A549 (cell line): ENCODE results near the gene SMAD3. TPM values are rescaled to one million over a fixed set of nuclear protein-coding genes. Genes with fewer than 3 reads are reported as not detected.

Experiments used
- ATAC-seq, 2 experiments: fragments of 200-7000 bp in 1 of 2; fragments of >200 bp in 1 of 2; cut with Nextera tagmentation in 1 of 2; cut with Tn5 transposase in 1 of 2; 3 replicates each; pipeline versions ENCODE4 v1.8.0 to v1.9.1; 2018 to 2020; ENCODE audit warnings: mild to moderate bottlenecking in 1 of 2, moderate library complexity in 1 of 2
- CTCF ChIA-PET: fragments of 300-600 bp; sonication (Branson Sonifier 250); formaldehyde crosslinking; extraction: SDS; loops from one replicate; lab custom pipeline; 2021; ENCODE audit warnings: antibody characterized with exemption, inconsistent platforms; lab: Yijun Ruan, JAX
- POLR2A ChIA-PET: fragments of 350-600 bp; formaldehyde crosslinking; extraction: SDS; loops from one replicate; lab custom pipeline; 2021; ENCODE audit warnings: antibody characterized with exemption, inconsistent platforms; lab: Yijun Ruan, JAX
- DNase-seq, 2 experiments: peaks; one replicate each; pipeline versions ENCODE4 v3.0.0 to v3.0.0-alpha.2; 2011 to 2016; ENCODE audit warnings: low read depth in 1 of 2, low spot score in 1 of 2
- FAIRE-seq: peaks from 2 replicates; lab custom pipeline; 2011; peaks lifted over from hg19 to GRCh38; lab: Jason Lieb, UNC
- H3K27ac ChIP-seq, 2 experiments: fragments of >200 bp; sonication (Bioruptor Twin); formaldehyde crosslinking; 3 replicates each; pipeline ENCODE4 v1.5.1; 2016 to 2017
- H3K4me1 ChIP-seq: fragments of >200 bp; sonication (Bioruptor Twin); formaldehyde crosslinking; 3 replicates; pipeline ENCODE4 v1.6.1; 2016
- H3K4me2 ChIP-seq: fragments of >200 bp; sonication (Bioruptor Twin); formaldehyde crosslinking; 3 replicates; pipeline ENCODE4 v1.6.1; 2016
- H3K4me3 ChIP-seq: fragments of >200 bp; sonication (Bioruptor Twin); formaldehyde crosslinking; 3 replicates; pipeline ENCODE4 v1.5.1; 2016
- H3K9me3 ChIP-seq: fragments of >200 bp; sonication (Bioruptor Twin); formaldehyde crosslinking; 3 replicates; pipeline ENCODE4 v1.6.1; 2016
- ATOH8 ChIP-seq: fragments of 250-450 bp; sonication (Bioruptor Pico); IDR thresholded peaks from 2 replicates; pipeline ENCODE4 v1.5.0; 2020; ENCODE audit warnings: low read depth, mild to moderate bottlenecking, moderate library complexity
- CBX2 ChIP-seq: fragments of 200-600 bp; sonication (generic); IDR thresholded peaks from 2 replicates; pipeline ENCODE4 v1.6.1; 2016; ENCODE audit warnings: low read depth, mild to moderate bottlenecking, borderline replicate concordance
- ESRRA ChIP-seq: fragments of 150-350 bp; IDR thresholded peaks from 2 replicates; pipeline ENCODE4 v1.6.1; 2014; ENCODE audit warnings: mild to moderate bottlenecking, low read length, borderline replicate concordance
- FOSB ChIP-seq: fragments of 250-450 bp; sonication (Bioruptor Pico); IDR thresholded peaks from 2 replicates; pipeline ENCODE4 v1.5.0; 2020; ENCODE audit warnings: mild to moderate bottlenecking, moderate library complexity
- FOXS1 ChIP-seq: fragments of 250-450 bp; sonication (Bioruptor Pico); IDR thresholded peaks from 2 replicates; pipeline ENCODE4 v1.5.0; 2020; ENCODE audit warnings: mild to moderate bottlenecking, moderate library complexity
- HDAC2 ChIP-seq: fragments of 200-600 bp; sonication (generic); IDR thresholded peaks from 2 replicates; pipeline ENCODE4 v1.6.1; 2016
- HMGXB4 ChIP-seq: fragments of 250-450 bp; sonication (Bioruptor Pico); IDR thresholded peaks from 2 replicates; pipeline ENCODE4 v1.5.0; 2021; ENCODE audit warnings: mild to moderate bottlenecking, moderate library complexity, borderline replicate concordance
- HOXA7 ChIP-seq: fragments of 250-450 bp; sonication (Bioruptor Pico); IDR thresholded peaks from 2 replicates; pipeline ENCODE4 v1.5.0; 2020; ENCODE audit warnings: mild to moderate bottlenecking, moderate library complexity
- KDM1A ChIP-seq: fragments of 200-600 bp; sonication (generic); IDR thresholded peaks from 2 replicates; pipeline ENCODE4 v1.6.1; 2016; ENCODE audit warnings: low read depth, mild to moderate bottlenecking
- NFE2L2 ChIP-seq: fragments of 150-350 bp; conservative IDR thresholded peaks from 2 replicates; pipeline ENCODE4 v1.6.1; 2014; ENCODE audit warnings: low read length
- PHF8 ChIP-seq: fragments of 200-600 bp; sonication (generic); IDR thresholded peaks from 2 replicates; pipeline ENCODE4 v1.6.1; 2016; ENCODE audit warnings: low read depth, mild to moderate bottlenecking, antibody characterized with exemption, moderate library complexity, borderline replicate concordance
- POLR2AphosphoS2 ChIP-seq: conservative IDR thresholded peaks from 2 replicates; pipeline ENCODE4 v1.6.1; 2012; ENCODE audit warnings: low read length, improper control_type of control experiment, inconsistent platforms
- USF2 ChIP-seq: fragments of 450-650 bp; IDR thresholded peaks from 2 replicates; pipeline ENCODE4 v1.6.1; 2014; ENCODE audit warnings: antibody characterized with exemption
- ZNF302 ChIP-seq: fragments of 250-450 bp; sonication (Bioruptor Pico); IDR thresholded peaks from 2 replicates; pipeline ENCODE4 v1.9.0; 2021; ENCODE audit warnings: inconsistent platforms, mild to moderate bottlenecking, moderate library complexity
- WGBS: methylation state at CpG from one replicate; pipeline ENCODE4 v1.1.6; 2017; ENCODE audit errors: missing lambda C conversion rate; 5-methylcytosine and 5-hydroxymethylcytosine counted together
- polyA plus RNA-seq, 4 experiments: library from polyadenylated mRNA; depleted of rRNA in 3 of 4; stranded (reverse); fragments of >200 nt; fragmentation: RNase III in 1 of 4; extraction: RNeasy Plus Mini Kit Qiagen cat#74134 plus additional on column Dnase treatment in 1 of 4; gene quantifications; 2 replicates in 3 of 4; 3 replicates in 1 of 4; pipeline ENCODE4 v1.2.3, GENCODE V29; 2011 to 2017
- TF ChIP-seq, protein P1 (sequence below): IDR thresholded peaks from 2 replicates; pipeline ENCODE4 v1.6.1; 2012

Gene SMAD3
- polyA plus RNA-seq, 2 of the 4 experiments (the other 2 are of a cell fraction) = 74.6 to 77.2 TPM

- POLR2A ChIA-PET = interaction anchor here (0.8 to 2.2 kb wide), 3 partner anchors 21 to 58 kb away, joined by 3 to 5 read pairs (median 5); no protein-coding TSS in a partner anchor
- ATAC-seq (no peak), FAIRE-seq (no peak), DNase-seq (no peak)
- Histone ChIP-seq H3K9me3 (no peaks in the 10 kb centered on the region), H3K4me2 (peak overlapping the region; percentile 94), H3K27ac (peak overlapping the region; percentile 89 to 96; a peak in 5 of 6 replicates), H3K4me1 (peaks cover 67% of the 10 kb centered on the region), H3K4me3 (peak overlapping the region; percentile 95; the same call in 2 of the 3 replicates)
- 27% methylated on average over 5 of the region's 5 CpGs for WGBS
- TF ChIP-seq ZNF302 (CRISPR knock-in tag) = 0 out of 2 replicates have a peak, but pooled peaks have one; percentile 22
- TF ChIP-seq KDM1A = no peak
- CTCF ChIA-PET = interaction anchor here (0.8 to 8.0 kb wide), 13 partner anchors 8 to 234 kb away, joined by 3 to 66 read pairs (median 5); no protein-coding TSS in a partner anchor
Measured at GRCh38 chr15:67070150-67070549, 4.7 kb downstream of the SMAD3 start.

DNA sequence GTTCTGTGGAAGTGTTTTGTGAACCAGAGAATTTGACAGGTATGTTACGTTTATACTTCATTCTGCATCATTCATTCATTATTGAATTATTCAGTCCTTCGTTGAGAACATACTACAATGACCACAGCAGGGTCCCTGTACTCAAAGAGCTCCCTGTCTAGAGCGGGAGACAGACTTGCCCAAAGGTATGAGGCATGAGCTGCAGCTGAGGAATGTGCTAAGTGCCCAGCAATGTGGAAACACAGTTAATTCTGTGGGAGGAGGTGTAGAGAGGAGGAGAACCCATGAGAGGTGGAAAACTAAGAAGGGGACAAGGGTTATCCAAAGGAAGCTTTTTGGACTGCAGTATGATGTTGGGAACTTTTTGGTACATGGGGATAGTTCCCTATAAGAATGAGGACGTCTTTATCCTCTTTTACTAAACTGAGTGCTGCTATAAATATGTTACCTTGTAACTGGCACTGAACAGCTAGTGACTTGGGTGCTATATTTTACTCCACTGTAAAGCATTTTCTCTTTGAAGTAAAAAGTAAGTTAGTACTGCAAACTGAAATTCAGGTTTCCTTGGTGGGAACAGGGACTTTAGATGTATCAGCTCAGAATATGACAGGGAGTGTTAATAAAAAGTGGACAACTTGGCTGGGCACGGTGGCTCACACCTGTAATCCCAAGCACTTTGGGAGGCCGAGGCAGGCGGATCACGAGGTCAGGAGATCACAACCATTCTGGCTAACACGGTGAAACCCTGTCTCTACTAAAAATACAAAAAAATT, 5.7 kb downstream of the SMAD3 start:
- POLR2A ChIA-PET = interaction anchor here (0.8 to 2.2 kb wide), 6 partner anchors 21 to 57 kb away, joined by 3 to 5 read pairs (median 4); no protein-coding TSS in a partner anchor
- FAIRE-seq (no peak), ATAC-seq (no peak)
- peak overlapping the region; percentile 94 for H3K4me2 ChIP-seq
- TF ChIP-seq HOXA7 = peak; percentile 77
- TF ChIP-seq ZNF302 (CRISPR knock-in tag) = no peak
- peak; percentile 54; the same call in 1 of the 2 replicates for TF ChIP-seq FOSB (CRISPR knock-in tag)
- TF ChIP-seq, all 56 proteins: peak for 2
- CTCF ChIA-PET = interaction anchor here (0.6 to 8.0 kb wide), 21 partner anchors 9 to 362 kb away, joined by 3 to 66 read pairs (median 4); no protein-coding TSS in a partner anchor
- Histone ChIP-seq H3K9me3 (no peaks in the 10 kb centered on the region), H3K27ac (peak overlapping the region in 1 of 2 experiments; percentile 96; a peak in 3 of 6 replicates), H3K4me3 (0 out of 3 replicates have a peak overlapping the region, but pooled peaks have one; percentile 11), H3K4me1 (peaks cover 76% of the 10 kb centered on the region)
- no peak for DNase-seq
- 74% methylated on average over 9 of the region's 9 CpGs for WGBS

DNA sequence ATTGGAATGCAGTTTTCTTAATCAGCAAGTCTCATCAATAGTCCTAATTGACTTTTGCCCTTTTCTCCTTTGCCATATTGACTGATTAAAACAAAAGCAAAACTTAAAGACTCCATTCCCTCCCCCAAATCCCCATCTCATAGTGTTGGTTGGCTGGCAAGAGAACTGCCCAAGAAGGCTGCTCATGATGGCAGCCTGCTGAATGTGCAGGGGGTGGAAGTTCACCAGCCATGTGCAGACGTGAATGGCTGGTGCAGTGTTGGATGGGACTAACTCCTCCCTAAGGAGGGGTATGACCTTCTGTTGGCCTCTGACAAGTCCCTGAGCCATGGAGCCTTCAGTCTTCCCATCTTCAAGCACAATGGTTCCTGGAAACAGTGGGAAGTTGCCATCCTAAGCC, 7.0 kb downstream of the SMAD3 start:
- ATAC-seq (peak in 1 of 2 experiments; percentile 45; a peak in 3 of 6 replicates), DNase-seq (peak in 1 of 2 experiments; percentile 80), FAIRE-seq (no peak)
- H3K4me2 ChIP-seq = peak overlapping the region; percentile 94
- H3K9me3 ChIP-seq = no peaks in the 10 kb centered on the region
- CTCF ChIA-PET = interaction anchor here (0.7 to 8.0 kb wide), 6 partner anchors 9 to 124 kb away, joined by 3 to 66 read pairs (median 5); no protein-coding TSS in a partner anchor
- peak overlapping the region; percentile 3 to 80; a peak in 4 of 6 replicates for H3K27ac ChIP-seq
- POLR2A ChIA-PET = interaction anchor here (1.5 kb wide), 1 partner anchor 53 kb away, joined by 3 read pairs; no protein-coding TSS in a partner anchor
- WGBS = 7% methylated on average over 1 of the region's 1 CpG
- peaks cover 90% of the 10 kb centered on the region for H3K4me1 ChIP-seq
- H3K4me3 ChIP-seq = no peak overlapping the region
- no peak for TF ChIP-seq ESRRA
- TF ChIP-seq FOXS1 (CRISPR knock-in tag) = no peak
- TF ChIP-seq POLR2AphosphoS2 = peak; percentile 81
- no peak for TF ChIP-seq CBX2
- 0 out of 2 replicates have a peak, but pooled peaks have one; percentile 54 for TF ChIP-seq ATOH8 (CRISPR knock-in tag)
- TF ChIP-seq, protein P1, sequence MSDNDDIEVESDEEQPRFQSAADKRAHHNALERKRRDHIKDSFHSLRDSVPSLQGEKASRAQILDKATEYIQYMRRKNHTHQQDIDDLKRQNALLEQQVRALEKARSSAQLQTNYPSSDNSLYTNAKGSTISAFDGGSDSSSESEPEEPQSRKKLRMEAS = peak; percentile 52; the same call in 1 of the 2 replicates

DNA sequence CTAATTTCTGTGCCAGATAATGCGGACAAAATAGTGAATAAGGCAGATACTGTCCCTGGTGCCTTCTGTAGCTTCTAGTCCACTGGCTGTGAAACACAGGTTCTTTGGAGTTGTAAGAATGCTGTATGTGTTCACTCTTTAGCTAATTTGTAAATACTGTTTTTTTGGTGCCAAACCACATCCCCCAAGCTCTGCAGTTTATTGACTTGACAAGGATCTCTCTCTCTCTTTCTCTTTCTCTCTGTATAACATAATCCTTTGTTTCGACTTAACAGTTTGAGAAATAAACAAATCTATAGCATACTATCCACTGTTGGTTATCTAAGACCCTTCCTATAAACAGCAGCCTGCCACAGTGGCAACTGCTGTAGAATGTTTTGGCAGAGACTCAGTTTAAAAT, 7.6 kb downstream of the SMAD3 start:
- peaks cover 95% of the 10 kb centered on the region for H3K4me1 ChIP-seq
- CTCF ChIA-PET = interaction anchor here (0.7 to 8.0 kb wide), 3 partner anchors 33 to 125 kb away, joined by 3 to 66 read pairs (median 5); no protein-coding TSS in a partner anchor
- peak overlapping the region; percentile 94 for H3K4me2 ChIP-seq
- H3K4me3 ChIP-seq = no peak overlapping the region
- peak overlapping the region; percentile 3 to 80; a peak in 4 of 6 replicates for H3K27ac ChIP-seq
- no peak for ATAC-seq
- FAIRE-seq = no peak
- POLR2A ChIA-PET = interaction anchor here (1.8 kb wide), 1 partner anchor 34 kb away, joined by 4 read pairs; no protein-coding TSS in a partner anchor
- 84% methylated on average over 2 of the region's 2 CpGs for WGBS
- H3K9me3 ChIP-seq = no peaks in the 10 kb centered on the region
- TF ChIP-seq NFE2L2 (no peak), PHF8 (no peak), HDAC2 (no peak), HMGXB4 (CRISPR knock-in tag) (0 out of 2 replicates have a peak, but pooled peaks have one; percentile 20), ZNF302 (CRISPR knock-in tag) (peak; percentile 33; the same call in 1 of the 2 replicates), USF2 (no peak), POLR2AphosphoS2 (peak; percentile 60; the same call in 1 of the 2 replicates)
- no peak for DNase-seq
